ENCODE data around the gene CA12. TPM values are rescaled to one million over a fixed set of nuclear protein-coding genes. Genes with fewer than 3 reads are reported as not detected.

The CA12 gene
- total and polyA plus RNA-seq, 9 of the 15 experiments (the other 6 are each of a cell fraction or from before 2014, with no cell fraction given): 0.01 to 0.78 (median 0.15) TPM; not detected in 1

DNA sequence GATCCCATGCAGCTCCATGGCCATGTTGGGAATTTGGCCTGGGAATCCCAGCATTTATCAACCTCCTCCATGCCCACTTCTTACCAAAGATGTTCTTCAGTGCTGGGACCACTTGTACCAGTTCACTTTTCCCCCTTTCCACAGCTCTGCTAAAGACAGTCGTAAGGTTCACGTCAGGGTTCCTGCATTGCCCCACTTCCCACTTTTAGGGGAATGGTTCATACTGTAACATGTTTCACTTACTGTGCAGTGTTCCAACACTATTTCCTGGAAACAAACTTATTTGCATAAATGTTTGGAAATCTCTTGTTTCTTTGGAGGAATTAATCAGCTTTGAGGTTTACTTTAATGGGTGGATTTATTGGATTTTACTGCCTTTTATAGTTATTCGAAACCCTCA, 87.3 kb downstream of the CA12 start:
- Histone ChIP-seq H4K20me1 (replicated peaks; ENCODE audit: control insufficient read depth, insufficient read depth, low read length) (no peaks in the 10 kb centered on the region), H3K4me1 (replicated peaks in 1 of 2; ENCODE audit: control insufficient read depth in 2 of 2, insufficient read depth in 2 of 2, low read length in 2 of 2) (peaks cover 4 to 16% of the 10 kb centered on the region in 2 experiments), H3K9me3 (replicated peaks; ENCODE audit: control insufficient read depth, insufficient read depth, low read depth, low read length) (no peaks in the 10 kb centered on the region), H3K27ac (ENCODE audit: extremely low read depth, low read depth, low read length) (no peak overlapping the region), H3K79me2 (ENCODE audit: control insufficient read depth, insufficient read depth, low read length) (no peaks in the 10 kb centered on the region), H3K36me3 (ENCODE audit: control insufficient read depth, insufficient read depth, low read length) (no peaks in the 10 kb centered on the region; the same call in 2 of the 3 replicates), H3K27me3 (ENCODE audit: control insufficient read depth in 2 of 2, insufficient read depth in 2 of 2, low read length in 2 of 2) (no peaks in the 10 kb centered on the region), H3K4me2 (ENCODE audit: insufficient read depth, low read length) (no peak overlapping the region), H3K4me3 (no peak overlapping the region), H2AFZ (ENCODE audit: low read depth, low read length) (no peak overlapping the region), H3K9ac (ENCODE audit: insufficient read depth in 1 of 2, low read depth in 2 of 2, low read length in 2 of 2) (no peak overlapping the region), H3K9me1 (ENCODE audit: control insufficient read depth, insufficient read depth, low read length) (no peaks in the 10 kb centered on the region)
- FAIRE-seq (no peak), ATAC-seq (no peak), DNase-seq (ENCODE audit: extremely low read depth in 1 of 4, low spot score in 3 of 4) (no peak)
- in situ Hi-C loops (cut with MboI) (loop anchor here (5.0 to 25.0 kb wide), 3 partner anchors 108 to 768 kb away; partner anchors contain the start of gene FBXL22), intact Hi-C loops (cut with micrococcal nuclease) (no loop called here)
- BruUV-seq (replicated peaks): no TSS peak
- TF ChIP-seq, protein P1, sequence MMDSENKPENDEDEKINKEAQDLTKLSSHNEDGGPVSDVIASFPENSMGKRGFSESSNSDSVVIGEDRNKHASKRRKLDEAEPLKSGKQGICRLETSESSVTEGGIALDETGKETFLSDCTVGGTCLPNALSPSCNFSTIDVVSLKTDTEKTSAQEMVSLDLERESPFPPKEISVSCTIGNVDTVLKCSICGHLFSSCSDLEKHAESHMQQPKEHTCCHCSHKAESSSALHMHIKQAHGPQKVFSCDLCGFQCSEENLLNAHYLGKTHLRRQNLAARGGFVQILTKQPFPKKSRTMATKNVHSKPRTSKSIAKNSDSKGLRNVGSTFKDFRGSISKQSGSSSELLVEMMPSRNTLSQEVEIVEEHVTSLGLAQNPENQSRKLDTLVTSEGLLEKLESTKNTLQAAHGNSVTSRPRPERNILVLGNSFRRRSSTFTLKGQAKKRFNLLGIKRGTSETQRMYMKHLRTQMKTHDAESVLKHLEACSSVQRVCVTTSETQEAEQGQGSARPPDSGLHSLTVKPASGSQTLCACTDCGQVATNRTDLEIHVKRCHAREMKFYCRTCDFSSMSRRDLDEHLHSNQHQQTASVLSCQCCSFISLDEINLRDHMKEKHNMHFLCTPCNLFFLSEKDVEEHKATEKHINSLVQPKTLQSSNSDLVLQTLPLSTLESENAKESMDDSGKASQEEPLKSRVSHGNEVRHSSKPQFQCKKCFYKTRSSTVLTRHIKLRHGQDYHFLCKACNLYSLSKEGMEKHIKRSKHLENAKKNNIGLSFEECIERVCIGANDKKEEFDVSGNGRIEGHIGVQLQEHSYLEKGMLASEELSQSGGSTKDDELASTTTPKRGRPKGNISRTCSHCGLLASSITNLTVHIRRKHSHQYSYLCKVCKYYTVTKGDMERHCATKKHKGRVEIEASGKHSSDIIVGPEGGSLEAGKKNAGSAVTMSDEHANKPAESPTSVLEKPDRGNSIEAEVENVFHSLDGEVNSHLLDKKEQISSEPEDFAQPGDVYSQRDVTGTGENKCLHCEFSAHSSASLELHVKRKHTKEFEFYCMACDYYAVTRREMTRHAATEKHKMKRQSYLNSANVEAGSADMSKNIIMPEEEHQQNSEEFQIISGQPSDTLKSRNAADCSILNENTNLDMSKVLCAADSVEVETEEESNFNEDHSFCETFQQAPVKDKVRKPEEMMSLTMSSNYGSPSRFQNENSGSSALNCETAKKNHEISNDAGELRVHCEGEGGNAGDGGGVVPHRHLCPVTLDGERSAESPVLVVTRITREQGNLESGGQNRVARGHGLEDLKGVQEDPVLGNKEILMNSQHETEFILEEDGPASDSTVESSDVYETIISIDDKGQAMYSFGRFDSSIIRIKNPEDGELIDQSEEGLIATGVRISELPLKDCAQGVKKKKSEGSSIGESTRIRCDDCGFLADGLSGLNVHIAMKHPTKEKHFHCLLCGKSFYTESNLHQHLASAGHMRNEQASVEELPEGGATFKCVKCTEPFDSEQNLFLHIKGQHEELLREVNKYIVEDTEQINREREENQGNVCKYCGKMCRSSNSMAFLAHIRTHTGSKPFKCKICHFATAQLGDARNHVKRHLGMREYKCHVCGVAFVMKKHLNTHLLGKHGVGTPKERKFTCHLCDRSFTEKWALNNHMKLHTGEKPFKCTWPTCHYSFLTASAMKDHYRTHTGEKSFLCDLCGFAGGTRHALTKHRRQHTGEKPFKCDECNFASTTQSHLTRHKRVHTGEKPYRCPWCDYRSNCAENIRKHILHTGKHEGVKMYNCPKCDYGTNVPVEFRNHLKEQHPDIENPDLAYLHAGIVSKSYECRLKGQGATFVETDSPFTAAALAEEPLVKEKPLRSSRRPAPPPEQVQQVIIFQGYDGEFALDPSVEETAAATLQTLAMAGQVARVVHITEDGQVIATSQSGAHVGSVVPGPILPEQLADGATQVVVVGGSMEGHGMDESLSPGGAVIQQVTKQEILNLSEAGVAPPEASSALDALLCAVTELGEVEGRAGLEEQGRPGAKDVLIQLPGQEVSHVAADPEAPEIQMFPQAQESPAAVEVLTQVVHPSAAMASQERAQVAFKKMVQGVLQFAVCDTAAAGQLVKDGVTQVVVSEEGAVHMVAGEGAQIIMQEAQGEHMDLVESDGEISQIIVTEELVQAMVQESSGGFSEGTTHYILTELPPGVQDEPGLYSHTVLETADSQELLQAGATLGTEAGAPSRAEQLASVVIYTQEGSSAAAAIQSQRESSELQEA (IDR thresholded peaks at IDR 0.05; ENCODE audit: low read depth): no peak
- TF ChIP-seq, protein P2, sequence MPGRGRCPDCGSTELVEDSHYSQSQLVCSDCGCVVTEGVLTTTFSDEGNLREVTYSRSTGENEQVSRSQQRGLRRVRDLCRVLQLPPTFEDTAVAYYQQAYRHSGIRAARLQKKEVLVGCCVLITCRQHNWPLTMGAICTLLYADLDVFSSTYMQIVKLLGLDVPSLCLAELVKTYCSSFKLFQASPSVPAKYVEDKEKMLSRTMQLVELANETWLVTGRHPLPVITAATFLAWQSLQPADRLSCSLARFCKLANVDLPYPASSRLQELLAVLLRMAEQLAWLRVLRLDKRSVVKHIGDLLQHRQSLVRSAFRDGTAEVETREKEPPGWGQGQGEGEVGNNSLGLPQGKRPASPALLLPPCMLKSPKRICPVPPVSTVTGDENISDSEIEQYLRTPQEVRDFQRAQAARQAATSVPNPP (IDR thresholded peaks at IDR 0.05; ENCODE audit: borderline replicate concordance, insufficient read depth, insufficient read length): no peak
- no peak for TF ChIP-seq MCM7 (IDR thresholded peaks at IDR 0.05)
- no peak for TF ChIP-seq ATF1 (CRISPR knock-in tag; IDR thresholded peaks at IDR 0.05)
- no peak for TF ChIP-seq ATF1 (tag; IDR thresholded peaks at IDR 0.05)
- TF ChIP-seq SLC30A9 (CRISPR knock-in tag; IDR thresholded peaks at IDR 0.05): no peak
- no peak for TF ChIP-seq ZFX (CRISPR knock-in tag; IDR thresholded peaks at IDR 0.05)
- no peak for TF ChIP-seq CHCHD3 (CRISPR knock-in tag; IDR thresholded peaks at IDR 0.05)
- TF ChIP-seq MYBL2 (IDR thresholded peaks at IDR 0.05; ENCODE audit: low read depth): no peak
- TF ChIP-seq MYBL2 (CRISPR knock-in tag; IDR thresholded peaks at IDR 0.05; ENCODE audit: borderline replicate concordance): no peak
- WGBS (ENCODE audit: insufficient coverage, low coverage, missing lambda C conversion rate): 97% methylated on average over 3 of the region's 3 CpGs
- CTCF ChIA-PET (ENCODE audit: low intra/inter-chr PET ratio): no interaction called here
- POLR2A ChIA-PET: interaction anchor here (0.6 to 1.7 kb wide), 2 partner anchors 11 to 17 kb away, joined by 3 to 6 read pairs; partner anchors contain the start of gene APH1B
